Effector CD8-positive, alpha-beta T cell (primary cell): ENCODE data around the gene CDC14A.
"Not testable (repeated sequence)": the region's sequence is repeated elsewhere in the genome, so short reads cannot be mapped to it uniquely, and the experiment has no call there.

ENCODE experiments used
- DNase-seq: peaks from one replicate; lab custom pipeline; 2025; lab: John Stamatoyannopoulos, UW

Gene CDC14A

GRCh38 chr1:100362821-100363466, 10.6 kb downstream of the CDC14A start:
- no peak for DNase-seq

- no peak for DNase-seq
Observed at GRCh38 chr1:100363831-100364230, 11.5 kb downstream of the CDC14A start.

- no peak for DNase-seq
Observed at GRCh38 chr1:100364697-100365096, 12.4 kb downstream of the CDC14A start.

- no peak for DNase-seq
Observed at GRCh38 chr1:100366209-100366525, 13.9 kb downstream of the CDC14A start.

GRCh38 chr1:100369339-100369738, 17.0 kb downstream of the CDC14A start:
- DNase-seq = not testable (repeated sequence)

- DNase-seq = not testable (repeated sequence)
Observed at GRCh38 chr1:100373953-100374352, 21.6 kb downstream of the CDC14A start.

DNA sequence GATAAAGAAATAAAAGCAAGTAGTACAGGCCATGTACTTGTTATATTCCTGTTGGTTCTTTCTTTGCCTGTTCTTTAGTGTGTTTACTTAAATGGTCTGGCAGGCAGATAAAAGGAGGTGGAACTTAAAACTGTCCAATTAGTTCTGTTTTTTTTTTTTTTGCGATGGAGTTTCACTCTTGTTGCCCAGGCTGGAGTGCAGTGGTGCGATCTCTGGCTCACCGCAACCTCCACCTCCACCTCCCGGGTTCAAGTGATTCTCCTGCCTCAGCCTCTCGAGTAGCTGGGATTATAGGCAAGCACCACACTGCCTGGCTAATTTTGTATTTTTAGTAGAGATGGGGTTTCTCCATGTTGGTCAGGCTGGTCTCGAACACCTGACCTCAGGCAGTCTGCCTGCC, 24.6 kb downstream of the CDC14A start:
- DNase-seq = not testable (repeated sequence)

- no peak for DNase-seq
Observed at GRCh38 chr1:100377590-100378361, 25.5 kb downstream of the CDC14A start.

DNA sequence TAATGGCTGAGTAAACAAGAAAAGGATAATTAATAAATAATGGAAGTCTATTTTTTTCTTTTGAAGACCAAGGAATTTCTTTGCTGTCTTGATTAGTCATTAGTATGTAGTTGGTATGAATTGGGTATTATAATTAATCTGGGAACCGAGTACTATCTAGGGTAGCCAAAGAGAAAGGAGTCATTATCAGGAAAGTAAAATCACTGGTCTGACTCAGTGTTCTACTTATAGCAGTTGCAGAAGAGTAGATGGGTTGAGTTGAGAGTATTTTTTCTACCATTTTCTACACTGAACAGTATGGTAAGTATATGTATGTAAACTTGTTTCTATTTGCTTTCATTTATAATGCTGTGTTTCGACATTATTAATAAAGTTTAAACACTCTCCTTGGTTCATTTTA, 26.6 kb downstream of the CDC14A start:
- DNase-seq = no peak

- DNase-seq = no peak
Observed at GRCh38 chr1:100380635-100381034, 28.3 kb downstream of the CDC14A start.

DNA sequence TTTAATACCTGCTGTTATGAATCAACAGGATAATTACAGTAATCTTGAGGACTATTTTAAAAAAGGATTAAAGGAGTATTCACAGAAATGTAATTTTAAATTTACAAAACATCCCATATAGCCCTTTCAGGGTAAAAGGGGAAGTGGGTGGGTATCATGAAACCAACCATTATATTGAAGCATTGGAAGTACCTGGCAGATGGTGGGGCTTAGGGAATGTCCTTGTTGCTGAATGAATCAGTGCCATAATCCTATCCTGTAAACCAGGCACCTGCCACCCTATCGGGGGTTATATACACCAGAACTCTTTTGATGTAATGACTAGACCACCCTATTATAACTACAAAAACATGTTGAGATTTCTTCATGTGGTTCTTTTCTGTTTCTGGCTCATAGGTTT, 30.4 kb downstream of the CDC14A start:
- DNase-seq = no peak

DNA sequence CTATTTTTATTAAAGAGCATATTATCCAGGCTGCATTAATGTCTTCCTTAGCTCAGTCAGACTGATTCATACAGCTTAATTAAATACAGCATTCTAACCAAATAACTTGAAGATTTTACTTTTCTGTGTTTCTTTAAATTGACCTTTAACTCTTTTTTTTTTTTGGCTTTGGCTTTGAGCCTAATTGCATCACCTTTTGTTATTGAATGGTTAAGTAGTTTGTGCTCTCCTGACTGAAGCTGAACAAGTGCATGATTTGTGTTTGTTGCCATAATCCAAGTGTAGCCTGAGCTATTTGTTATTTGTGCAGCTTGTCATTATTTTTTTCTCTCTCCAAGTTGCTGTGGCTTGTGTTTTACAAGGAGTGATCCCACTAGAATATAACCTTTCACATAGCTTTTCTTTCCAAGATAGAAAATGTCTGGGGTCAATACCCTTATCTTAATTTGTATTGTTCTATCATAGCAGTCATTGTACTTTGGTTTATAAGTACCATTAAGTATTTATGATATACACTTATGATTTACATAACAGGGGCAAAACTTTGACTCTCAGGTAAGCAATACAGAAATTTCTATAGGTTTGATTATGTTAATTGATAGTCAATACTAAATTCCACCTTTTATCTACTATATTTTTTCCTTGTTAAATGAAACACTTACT, 31.6 kb downstream of the CDC14A start:
- DNase-seq = no peak

GRCh38 chr1:100387209-100387608, 34.9 kb downstream of the CDC14A start:
- DNase-seq = no peak

DNA sequence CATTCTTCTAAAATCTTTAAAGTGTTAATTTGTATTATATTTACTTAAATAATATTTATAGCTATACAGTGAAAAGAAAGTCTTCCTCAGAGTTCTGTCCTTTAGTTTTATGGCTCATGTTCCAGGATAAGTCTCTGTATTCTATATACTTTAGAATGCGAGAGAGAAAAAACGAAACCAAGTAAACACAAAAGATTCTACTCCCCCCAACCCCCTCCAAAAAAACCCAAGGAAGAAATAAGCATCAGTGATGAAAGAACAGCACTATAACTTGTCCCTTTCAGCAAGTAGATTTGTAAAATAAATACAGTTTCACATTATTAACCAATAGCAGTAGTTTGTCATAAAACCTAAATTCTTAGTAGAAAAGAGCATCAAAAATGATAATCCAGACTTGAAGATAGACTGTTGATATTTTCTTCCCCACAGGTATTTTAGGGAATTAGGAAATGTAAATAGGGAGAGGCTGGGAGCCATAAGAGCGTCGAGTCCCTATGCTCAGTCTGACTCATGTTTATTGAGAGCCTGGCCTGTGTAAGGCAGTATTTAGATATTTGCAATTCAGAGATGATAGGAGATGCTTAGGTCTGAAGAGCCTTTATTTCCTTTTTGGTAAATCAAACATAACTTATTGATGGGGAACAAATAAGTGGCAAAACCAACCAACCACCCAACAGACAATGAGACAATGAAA, 35.5 kb downstream of the CDC14A start:
- DNase-seq = no peak

- no peak for DNase-seq
Observed at GRCh38 chr1:100390531-100390930, 38.2 kb downstream of the CDC14A start.

- DNase-seq = no peak
Observed at GRCh38 chr1:100391675-100392074, 39.4 kb downstream of the CDC14A start.

- DNase-seq = no peak
Observed at GRCh38 chr1:100392756-100393155, 40.5 kb downstream of the CDC14A start.

DNA sequence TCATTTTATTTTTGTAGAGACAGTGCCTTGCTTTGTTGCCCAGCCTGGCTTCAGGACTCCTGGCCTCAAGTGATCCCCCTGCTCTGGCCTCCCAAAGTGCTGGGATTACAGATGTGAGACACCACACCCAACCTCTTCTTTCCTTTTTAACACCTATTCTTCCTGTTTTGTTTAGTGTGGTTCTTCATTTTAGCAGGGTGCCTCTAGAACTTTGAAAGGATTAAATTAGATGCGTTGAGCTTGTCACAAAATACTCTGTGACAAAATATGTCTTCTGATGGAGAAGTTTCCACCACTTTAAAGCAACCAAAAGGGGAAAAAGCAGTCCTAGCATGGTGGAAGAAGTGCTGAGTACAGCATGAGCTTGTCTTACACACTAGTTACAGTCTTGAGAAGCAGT, 42.0 kb downstream of the CDC14A start:
- DNase-seq = no peak

- no peak for DNase-seq
Observed at GRCh38 chr1:100395913-100396312, 43.6 kb downstream of the CDC14A start.

DNA sequence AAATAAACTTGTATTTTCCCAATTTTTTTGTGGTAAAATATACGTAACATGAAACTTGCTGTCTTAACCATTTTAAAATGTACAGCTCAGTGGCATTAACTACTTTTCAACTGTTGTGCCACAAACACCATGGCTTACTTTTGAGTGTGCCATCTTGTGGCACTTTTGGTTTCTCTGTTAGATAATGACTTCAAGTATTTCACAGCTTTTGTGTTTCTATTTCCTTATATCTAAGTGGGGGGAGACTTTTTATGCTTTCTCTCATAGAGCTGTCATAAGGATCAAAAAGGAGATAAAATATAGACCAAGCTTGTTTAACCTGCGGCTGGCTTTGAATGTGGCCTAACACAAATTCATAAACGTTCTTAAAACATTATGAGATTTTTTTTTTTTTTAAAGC, 44.3 kb downstream of the CDC14A start:
- DNase-seq = no peak

GRCh38 chr1:100397681-100398080, 45.4 kb downstream of the CDC14A start:
- DNase-seq = no peak

DNA sequence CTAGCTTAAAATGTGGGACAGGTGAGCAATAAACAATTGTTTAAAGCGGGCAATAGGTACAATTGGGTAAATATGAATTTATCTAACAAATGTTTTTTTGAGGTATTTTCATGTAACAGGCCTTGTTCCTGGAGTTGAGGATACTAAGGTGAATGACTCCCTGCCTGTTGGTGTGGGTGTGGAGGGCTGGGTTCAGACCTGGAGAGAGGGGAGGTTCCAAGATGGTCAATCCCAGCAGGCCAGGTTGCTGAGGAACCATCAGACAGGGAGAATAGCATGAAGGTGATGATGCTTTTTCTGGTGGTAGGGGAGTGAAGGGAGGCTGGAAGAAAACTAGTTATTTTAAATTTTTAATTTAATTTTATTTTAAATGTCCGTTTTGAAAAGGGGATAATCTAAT, 46.3 kb downstream of the CDC14A start:
- DNase-seq = no peak

DNA sequence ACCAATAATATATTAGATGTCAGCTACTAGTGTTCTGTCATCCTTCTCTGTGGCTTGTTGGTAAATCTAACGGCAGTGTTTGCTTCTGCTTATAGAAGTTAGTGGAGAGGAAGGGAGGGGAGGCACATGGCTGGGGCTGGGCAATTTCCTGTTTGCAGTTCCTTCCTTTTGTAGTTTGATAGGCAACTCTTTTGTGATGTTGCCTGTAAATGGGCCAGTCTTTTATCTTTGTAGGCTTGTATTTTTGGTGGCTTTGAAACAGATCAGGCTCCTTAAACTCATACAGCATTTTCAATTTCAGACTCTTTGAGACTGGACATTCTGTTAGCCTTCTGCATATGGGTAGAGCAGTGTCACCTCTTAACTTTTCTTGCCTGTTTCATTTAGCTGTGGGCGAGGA, 48.1 kb downstream of the CDC14A start:
- DNase-seq = peak; percentile 38
